DMS53 treated with DMSO at 0.1 percent for 48 hours (cell line): ENCODE measurements around the gene GRK3.

Source experiments
- DNase-seq: peaks from one replicate; lab custom pipeline; 2025; ENCODE audit not compliant: unreplicated experiment; lab: John Stamatoyannopoulos, UW

Gene GRK3

DNA sequence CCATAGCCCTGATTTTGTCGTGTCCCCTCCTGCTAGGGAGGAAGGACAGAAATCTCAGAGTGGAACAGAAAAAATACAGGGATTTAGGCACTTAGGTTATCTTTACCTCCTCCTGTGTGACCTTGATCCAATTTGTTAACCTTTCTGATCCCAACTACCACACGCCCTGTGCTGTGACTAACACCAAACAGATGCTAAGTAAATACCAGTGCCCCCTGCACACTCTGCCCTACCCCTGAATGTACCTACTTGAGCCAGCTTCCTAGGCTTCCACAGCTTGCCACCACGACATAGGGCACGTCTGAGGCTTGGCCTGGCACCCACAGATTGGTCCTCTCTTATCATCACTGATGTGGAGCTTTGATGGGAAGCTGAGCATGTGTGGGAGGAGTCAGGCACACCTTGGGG, 186.7 kb downstream of the GRK3 start:
- DNase-seq: no peak

GRCh38 chr22:25752615-25753214, 188.2 kb downstream of the GRK3 start:
- no peak for DNase-seq

GRCh38 chr22:25753252-25753651, 188.8 kb downstream of the GRK3 start:
- no peak for DNase-seq

DNA sequence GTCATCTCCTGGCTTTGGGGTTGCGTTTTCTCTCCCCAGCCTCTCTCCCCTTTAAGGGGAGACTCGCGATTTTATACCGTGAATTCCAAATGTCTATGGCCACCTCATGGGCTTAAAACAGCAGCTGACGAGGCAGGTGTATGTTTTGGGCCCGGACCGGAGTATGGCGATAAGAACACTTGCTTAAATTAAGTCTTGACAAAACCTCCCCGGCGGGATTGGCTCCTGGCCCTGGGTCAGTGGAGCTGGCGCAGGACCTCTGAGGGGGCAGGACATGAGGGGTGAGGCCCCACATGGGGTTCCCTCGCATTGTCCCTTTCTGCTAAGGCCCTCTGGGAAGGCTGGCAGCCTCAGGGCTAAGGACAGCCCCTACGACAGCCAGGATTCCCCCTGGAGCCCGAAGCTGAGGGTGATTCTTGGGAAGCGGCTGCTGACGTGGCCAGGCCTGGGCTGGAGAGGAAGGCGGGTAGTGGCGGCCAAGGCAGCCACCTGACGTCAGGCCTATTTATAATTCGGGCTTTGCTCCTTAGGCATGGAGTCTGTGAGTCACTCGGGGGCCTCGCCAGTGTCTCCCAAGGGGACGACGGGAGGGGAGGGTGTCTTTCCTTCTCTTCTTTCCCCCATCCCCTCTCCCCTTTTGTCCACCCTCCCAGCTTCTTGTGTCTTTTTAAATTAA, 190.2 kb downstream of the GRK3 start:
- no peak for DNase-seq

- DNase-seq: no peak
Measured at GRCh38 chr22:25757686-25758085, 193.2 kb downstream of the GRK3 start.

GRCh38 chr22:25758316-25758715, 193.8 kb downstream of the GRK3 start:
- DNase-seq: no peak

GRCh38 chr22:25759825-25760231, 195.4 kb downstream of the GRK3 start:
- no peak for DNase-seq

GRCh38 chr22:25760294-25760693, 195.8 kb downstream of the GRK3 start:
- DNase-seq: no peak

- DNase-seq: no peak
Measured at GRCh38 chr22:25760848-25761595, 196.5 kb downstream of the GRK3 start.

- DNase-seq: no peak
Measured at GRCh38 chr22:25762147-25762546, 197.7 kb downstream of the GRK3 start.

DNA sequence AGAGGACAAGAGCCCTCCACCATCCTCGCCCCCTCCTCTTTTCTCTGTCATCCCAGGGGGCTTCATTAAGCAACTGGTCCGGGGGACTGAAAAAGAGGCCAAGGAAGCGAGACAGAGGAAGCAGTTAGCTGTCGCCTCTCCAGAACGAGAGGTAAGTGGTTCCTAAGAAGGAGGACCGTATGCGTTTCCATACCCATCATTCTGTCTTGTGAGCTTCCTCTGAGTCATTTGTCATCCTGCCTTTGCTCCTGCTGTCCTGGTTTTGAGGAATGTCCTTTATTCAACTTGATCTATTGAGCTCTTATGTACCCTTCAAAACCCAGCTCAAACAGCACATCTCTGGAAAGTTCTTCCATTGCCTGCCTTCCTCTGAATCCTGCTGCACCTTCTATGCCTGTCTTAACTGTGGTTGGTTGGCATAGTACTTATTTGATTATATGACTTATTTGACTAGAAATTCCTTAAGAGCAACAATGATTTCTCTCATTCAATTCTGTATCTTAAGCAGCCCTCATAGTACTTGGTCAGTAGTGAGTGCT, 198.8 kb downstream of the GRK3 start:
- DNase-seq: no peak

DNA sequence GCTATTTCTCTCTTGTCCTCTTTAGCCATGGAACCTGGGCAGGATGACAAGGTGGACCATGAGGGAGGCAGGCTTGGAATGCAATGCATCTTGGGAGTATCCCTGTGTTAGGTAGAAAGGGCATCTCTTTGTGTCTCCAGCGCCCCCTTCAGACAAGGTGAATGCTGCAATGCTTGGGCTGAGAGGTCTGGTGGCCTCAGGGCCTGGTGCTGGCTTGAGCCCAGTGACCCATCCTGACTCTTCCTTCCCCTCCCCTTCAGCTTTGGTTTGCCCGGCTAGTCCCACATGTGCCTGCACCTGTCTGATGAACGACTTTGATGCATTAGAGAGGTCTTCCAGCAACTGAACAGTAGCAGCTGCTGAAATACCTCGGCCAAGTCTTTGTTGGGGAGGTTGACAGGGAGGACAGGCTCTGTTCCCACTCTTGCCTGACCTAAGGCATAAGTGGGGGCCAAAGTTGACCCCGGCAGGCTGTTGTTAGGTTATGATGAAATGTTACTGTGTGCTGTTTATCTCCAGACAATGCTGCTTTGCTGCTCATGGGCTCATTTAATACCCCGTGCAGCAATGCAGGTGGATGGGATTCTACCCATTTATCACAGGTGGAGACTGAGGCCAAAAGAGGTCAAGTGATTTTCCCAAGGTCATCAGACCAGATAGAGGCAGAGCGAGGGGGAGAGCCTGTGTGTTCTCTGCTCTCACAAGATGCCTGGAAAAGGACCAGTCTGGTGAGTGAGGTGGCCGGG, 200.0 kb downstream of the GRK3 start:
- no peak for DNase-seq

GRCh38 chr22:25765016-25765367, 200.5 kb downstream of the GRK3 start:
- no peak for DNase-seq

DNA sequence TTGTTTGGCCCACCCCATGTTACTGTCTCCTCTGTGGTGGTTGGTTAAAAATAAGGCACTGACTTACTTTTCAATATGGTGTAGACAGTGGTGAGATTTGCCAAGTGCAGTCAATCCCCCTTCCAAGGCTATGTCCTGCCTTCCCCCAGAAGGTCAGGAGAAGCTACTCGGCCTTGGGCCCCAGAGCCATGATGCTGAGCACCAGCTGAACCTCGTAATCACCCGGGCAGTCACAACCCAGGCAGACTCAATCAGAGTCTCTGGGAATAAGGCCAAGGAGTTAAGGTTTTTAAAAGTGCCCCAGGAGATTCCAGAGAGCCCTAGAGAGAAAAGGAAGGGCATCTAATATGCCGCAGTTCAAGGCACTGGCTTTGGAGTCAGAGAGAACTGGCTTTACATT, 201.3 kb downstream of the GRK3 start:
- no peak for DNase-seq

DNA sequence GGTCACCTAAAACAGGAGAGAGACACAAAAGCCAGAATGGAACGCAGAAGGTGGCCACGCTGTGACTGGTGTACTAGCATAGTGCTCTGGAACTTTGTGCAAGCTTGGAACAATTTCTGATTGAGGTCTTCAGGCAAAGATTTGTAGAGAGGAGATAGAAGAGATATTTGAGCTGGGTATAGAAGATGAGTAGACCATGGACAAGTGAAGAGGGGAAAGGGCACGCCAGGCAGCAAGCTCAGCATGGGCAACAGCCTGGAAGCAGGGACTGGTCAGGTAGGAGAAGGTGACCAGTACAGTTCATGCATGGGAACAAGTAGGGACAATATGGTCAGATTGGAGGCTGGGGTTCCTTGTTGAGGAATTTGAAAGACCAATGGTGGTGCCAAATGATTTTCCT, 201.9 kb downstream of the GRK3 start:
- no peak for DNase-seq

DNA sequence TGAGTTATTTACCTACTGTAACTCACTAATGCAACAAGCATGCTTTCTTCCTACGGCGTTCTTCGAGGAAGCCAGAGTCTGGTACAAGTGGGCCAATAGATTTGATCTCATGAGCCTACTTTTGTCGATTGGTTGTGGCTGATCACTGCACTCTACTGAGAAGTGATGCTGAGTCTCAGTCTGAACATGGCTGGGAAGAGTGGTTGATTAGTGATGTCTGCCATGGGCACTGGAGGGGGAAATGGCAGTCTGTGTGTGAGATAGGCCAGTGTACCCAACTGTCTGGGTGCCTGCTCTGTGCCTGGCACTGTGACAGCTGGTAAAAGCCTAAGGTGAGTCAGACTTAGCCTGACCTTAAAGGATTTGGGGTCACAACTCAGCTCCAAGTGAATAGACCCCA, 205.9 kb downstream of the GRK3 start:
- DNase-seq: no peak

- DNase-seq: no peak
Measured at GRCh38 chr22:25772288-25772687, 207.8 kb downstream of the GRK3 start.

DNA sequence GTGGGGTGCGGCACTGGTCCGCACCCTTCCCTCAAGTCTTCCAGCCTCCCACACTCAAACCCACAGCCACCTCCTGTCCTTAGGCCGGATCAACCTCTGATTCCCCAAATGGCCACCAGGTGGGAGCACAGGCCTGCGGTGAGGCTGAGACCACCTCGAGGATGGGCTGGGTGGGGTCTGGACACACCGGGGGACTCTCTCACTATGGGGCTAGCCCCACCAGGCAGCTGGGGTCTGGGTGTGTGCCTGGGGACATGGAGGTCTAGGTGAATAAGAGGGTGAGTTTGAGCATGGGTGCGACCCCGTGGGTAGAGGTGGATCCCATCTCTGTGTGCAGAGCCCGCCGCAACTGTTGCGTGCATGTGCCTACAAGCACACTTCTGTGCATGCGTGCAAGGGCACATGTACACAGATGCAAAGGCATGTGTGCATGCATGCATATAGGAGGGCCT, 210.1 kb downstream of the GRK3 start:
- no peak for DNase-seq

GRCh38 chr22:25775531-25775930, 211.1 kb downstream of the GRK3 start:
- no peak for DNase-seq

GRCh38 chr22:25777411-25777810, 212.9 kb downstream of the GRK3 start:
- DNase-seq: no peak

DNA sequence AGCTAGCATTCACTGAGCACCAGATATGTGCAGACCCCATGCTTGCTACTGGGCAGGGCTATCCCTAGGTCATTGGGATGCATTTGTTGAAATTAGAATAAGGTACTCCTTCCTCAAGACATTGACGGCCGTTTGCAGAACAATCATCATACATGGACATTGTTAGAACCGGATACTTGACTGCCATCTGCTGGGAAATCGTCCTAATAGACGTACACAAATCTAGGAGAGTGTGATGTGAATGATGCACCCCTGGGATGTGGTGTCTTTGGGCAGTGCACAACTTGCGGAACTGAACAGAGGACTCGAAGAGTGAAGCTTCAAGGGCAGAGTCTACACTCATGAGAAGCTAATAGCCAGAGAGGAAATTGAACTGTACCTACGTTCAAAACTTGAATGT, 213.4 kb downstream of the GRK3 start:
- no peak for DNase-seq
